Sigmoid colon (tissue), 4 donors: ENCODE results near the gene OTOP2.

Experiments used
- CTCF ChIP-seq, 4 experiments: fragments of 450-650 bp in 3 of 4; fragments of 200-600 bp in 1 of 4; IDR thresholded peaks; one replicate each; pipeline ENCODE4 v1.5.1; 2016 to 2019; ENCODE audit warnings: antibody characterized with exemption in 4 of 4, mild to moderate bottlenecking in 3 of 4, moderate library complexity in 2 of 4
- POLR2A ChIP-seq, 2 donors: fragments of 450-650 bp; IDR thresholded peaks; one replicate each; pipeline ENCODE4 v1.6.1; 2016; ENCODE audit warnings: antibody characterized with exemption in 2 of 2, mild to moderate bottlenecking in 2 of 2, moderate library complexity in 2 of 2
- POLR2AphosphoS5 ChIP-seq, 4 donors: sonication (generic); formaldehyde crosslinking; IDR thresholded peaks; one replicate each; pipeline ENCODE4 v1.6.1; 2017; ENCODE audit warnings: antibody characterized with exemption in 4 of 4

- TF ChIP-seq CTCF (IDR thresholded peaks at IDR 0.05) (no peak), POLR2AphosphoS5 (IDR thresholded peaks at IDR 0.05) (no peak), POLR2A (IDR thresholded peaks at IDR 0.05) (no peak)
These were observed 31.8 kb upstream of the OTOP2 start for GRCh38 chr17:74892013-74892841.
